B cell (primary cell): ENCODE measurements around the gene CACHD1.

Experiments used
- EZH2 ChIP-seq: IDR thresholded peaks from 2 replicates; pipeline ENCODE4 v1.6.1; 2012; ENCODE audit warnings: borderline replicate concordance, low read depth, mild to moderate bottlenecking, moderate library complexity, low read length; ENCODE audit not compliant: insufficient read depth, poor library complexity, severe bottlenecking
- TF ChIP-seq, protein P1 (sequence below): fragments of 200-600 bp; IDR thresholded peaks from one replicate; pipeline ENCODE4 v1.8.0; 2022; ENCODE audit warnings: antibody characterized with exemption, mild to moderate bottlenecking

DNA sequence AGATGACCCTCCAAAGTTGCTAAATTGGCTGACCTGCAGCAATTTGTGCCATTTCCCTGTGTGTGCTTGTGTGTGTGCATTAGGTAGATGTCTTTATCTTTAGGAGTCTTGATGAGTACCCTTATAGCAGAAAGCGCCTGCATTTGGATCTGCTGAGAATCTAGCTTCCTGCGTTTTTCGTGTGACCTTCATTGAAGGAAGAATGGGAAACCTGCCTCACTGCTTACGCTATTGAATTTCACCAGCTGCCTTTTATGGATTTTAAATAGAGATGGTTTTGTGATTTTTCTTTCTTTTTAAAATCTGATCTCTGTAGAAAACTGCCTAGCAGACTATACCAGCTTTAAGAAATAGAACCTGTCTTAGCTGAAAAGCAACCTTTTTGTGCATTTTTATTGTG is 124.5 kb downstream of the CACHD1 start:
- TF ChIP-seq, protein P1, sequence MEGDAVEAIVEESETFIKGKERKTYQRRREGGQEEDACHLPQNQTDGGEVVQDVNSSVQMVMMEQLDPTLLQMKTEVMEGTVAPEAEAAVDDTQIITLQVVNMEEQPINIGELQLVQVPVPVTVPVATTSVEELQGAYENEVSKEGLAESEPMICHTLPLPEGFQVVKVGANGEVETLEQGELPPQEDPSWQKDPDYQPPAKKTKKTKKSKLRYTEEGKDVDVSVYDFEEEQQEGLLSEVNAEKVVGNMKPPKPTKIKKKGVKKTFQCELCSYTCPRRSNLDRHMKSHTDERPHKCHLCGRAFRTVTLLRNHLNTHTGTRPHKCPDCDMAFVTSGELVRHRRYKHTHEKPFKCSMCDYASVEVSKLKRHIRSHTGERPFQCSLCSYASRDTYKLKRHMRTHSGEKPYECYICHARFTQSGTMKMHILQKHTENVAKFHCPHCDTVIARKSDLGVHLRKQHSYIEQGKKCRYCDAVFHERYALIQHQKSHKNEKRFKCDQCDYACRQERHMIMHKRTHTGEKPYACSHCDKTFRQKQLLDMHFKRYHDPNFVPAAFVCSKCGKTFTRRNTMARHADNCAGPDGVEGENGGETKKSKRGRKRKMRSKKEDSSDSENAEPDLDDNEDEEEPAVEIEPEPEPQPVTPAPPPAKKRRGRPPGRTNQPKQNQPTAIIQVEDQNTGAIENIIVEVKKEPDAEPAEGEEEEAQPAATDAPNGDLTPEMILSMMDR: no peak
- TF ChIP-seq EZH2: no peak
